ENCODE results near the gene ZNF697. TPM values are rescaled to one million over a fixed set of nuclear protein-coding genes. Genes with fewer than 3 reads are reported as not detected.

The ZNF697 gene
- total RNA-seq, 1 experiment from 2014 or later, result 18.0 TPM

GRCh38 chr1:119595606-119596005 is 52.5 kb downstream of the ZNF697 start:
- ChIA-PET CTCF (interaction anchor here (1.6 to 1.7 kb wide), 2 partner anchors 13 to 16 kb away, joined by 3 to 5 read pairs; no protein-coding TSS in a partner anchor), POLR2A (no interaction called here)
- H3K27ac Mint-ChIP-seq, result no peak overlapping the region
- no peaks in the 10 kb centered on the region for H3K4me1 Mint-ChIP-seq
- no peak for TF ChIP-seq PRRX2 (CRISPR knock-in tag; IDR thresholded peaks at IDR 0.05)
- TF ChIP-seq, protein P1, sequence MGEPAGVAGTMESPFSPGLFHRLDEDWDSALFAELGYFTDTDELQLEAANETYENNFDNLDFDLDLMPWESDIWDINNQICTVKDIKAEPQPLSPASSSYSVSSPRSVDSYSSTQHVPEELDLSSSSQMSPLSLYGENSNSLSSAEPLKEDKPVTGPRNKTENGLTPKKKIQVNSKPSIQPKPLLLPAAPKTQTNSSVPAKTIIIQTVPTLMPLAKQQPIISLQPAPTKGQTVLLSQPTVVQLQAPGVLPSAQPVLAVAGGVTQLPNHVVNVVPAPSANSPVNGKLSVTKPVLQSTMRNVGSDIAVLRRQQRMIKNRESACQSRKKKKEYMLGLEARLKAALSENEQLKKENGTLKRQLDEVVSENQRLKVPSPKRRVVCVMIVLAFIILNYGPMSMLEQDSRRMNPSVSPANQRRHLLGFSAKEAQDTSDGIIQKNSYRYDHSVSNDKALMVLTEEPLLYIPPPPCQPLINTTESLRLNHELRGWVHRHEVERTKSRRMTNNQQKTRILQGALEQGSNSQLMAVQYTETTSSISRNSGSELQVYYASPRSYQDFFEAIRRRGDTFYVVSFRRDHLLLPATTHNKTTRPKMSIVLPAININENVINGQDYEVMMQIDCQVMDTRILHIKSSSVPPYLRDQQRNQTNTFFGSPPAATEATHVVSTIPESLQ (CRISPR knock-in tag; IDR thresholded peaks at IDR 0.05), result no peak
- TF ChIP-seq OVOL2 (CRISPR knock-in tag; IDR thresholded peaks at IDR 0.05; ENCODE audit: borderline replicate concordance), result no peak
- TF ChIP-seq ZNF423 (CRISPR knock-in tag; IDR thresholded peaks at IDR 0.05), result no peak
- no peak for TF ChIP-seq ETV6 (CRISPR knock-in tag; IDR thresholded peaks at IDR 0.05)
- no peak for TF ChIP-seq GTF2I (CRISPR knock-in tag; conservative IDR thresholded peaks at IDR 0.05)
- TF ChIP-seq NFYB (CRISPR knock-in tag; conservative IDR thresholded peaks at IDR 0.05; ENCODE audit: low read depth), result no peak
- TF ChIP-seq AR (CRISPR knock-in tag; IDR thresholded peaks at IDR 0.05), result no peak
- no peak for TF ChIP-seq CDX4 (CRISPR knock-in tag; IDR thresholded peaks at IDR 0.05; ENCODE audit: borderline replicate concordance)
- no peak for TF ChIP-seq USF1 (CRISPR knock-in tag; IDR thresholded peaks at IDR 0.05)
- no peak for TF ChIP-seq PRDM15 (CRISPR knock-in tag; IDR thresholded peaks at IDR 0.05)
- TF ChIP-seq CREM (CRISPR knock-in tag; IDR thresholded peaks at IDR 0.05), result no peak
- no peak for TF ChIP-seq TCF7 (CRISPR knock-in tag; IDR thresholded peaks at IDR 0.05; ENCODE audit: low read depth)
- TF ChIP-seq ELF4 (CRISPR knock-in tag; IDR thresholded peaks at IDR 0.05; ENCODE audit: low read depth), result no peak
- no peak overlapping the region for H3K4me3 Mint-ChIP-seq
- no peaks in the 10 kb centered on the region for H3K9me3 Mint-ChIP-seq
- H3K27me3 Mint-ChIP-seq (ENCODE audit: low read depth), result no peaks in the 10 kb centered on the region
- no peaks in the 10 kb centered on the region for H3K36me3 Mint-ChIP-seq
- ATAC-seq (no peak), DNase-seq (ENCODE audit: low spot score) (no peak)

DNA sequence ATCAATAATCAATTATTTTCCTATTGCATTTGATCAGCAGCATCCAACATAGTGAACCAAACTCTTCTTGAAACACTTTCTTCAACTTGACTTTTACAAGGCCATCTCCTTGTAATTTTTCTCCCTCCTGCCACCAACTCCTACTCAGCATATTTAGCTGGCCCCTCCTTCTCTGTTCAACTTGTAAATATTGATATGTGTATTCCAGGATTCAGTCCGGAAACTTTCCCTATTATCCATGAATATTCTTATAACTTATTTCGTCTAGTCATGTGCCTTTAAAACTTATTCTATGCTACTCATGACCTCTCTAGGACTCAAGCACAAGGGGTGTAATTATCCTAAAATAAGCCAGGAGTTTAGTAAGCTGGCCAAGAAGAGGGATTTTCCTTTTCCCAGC is 52.9 kb downstream of the ZNF697 start:
- DNase-seq (ENCODE audit: low spot score), result no peak
- H3K27ac Mint-ChIP-seq, result no peak overlapping the region
- ATAC-seq, result no peak
- no peak overlapping the region for H3K4me3 Mint-ChIP-seq
- H3K27me3 Mint-ChIP-seq (ENCODE audit: low read depth), result no peaks in the 10 kb centered on the region
- H3K9me3 Mint-ChIP-seq, result no peaks in the 10 kb centered on the region
- H3K4me1 Mint-ChIP-seq, result no peaks in the 10 kb centered on the region
- TF ChIP-seq CREB1 (CRISPR knock-in tag; IDR thresholded peaks at IDR 0.05) (no peak), NR1H2 (CRISPR knock-in tag; IDR thresholded peaks at IDR 0.05) (no peak), JAZF1 (CRISPR knock-in tag; IDR thresholded peaks at IDR 0.05) (no peak), ZNF232 (CRISPR knock-in tag; IDR thresholded peaks at IDR 0.05) (no peak), ZNF219 (CRISPR knock-in tag; IDR thresholded peaks at IDR 0.05; ENCODE audit: borderline replicate concordance) (no peak), JUN (CRISPR knock-in tag; IDR thresholded peaks at IDR 0.05) (no peak)
- TF ChIP-seq, protein P2, sequence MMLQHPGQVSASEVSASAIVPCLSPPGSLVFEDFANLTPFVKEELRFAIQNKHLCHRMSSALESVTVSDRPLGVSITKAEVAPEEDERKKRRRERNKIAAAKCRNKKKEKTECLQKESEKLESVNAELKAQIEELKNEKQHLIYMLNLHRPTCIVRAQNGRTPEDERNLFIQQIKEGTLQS (CRISPR knock-in tag; conservative IDR thresholded peaks at IDR 0.05), result no peak
- TF ChIP-seq, protein P3, sequence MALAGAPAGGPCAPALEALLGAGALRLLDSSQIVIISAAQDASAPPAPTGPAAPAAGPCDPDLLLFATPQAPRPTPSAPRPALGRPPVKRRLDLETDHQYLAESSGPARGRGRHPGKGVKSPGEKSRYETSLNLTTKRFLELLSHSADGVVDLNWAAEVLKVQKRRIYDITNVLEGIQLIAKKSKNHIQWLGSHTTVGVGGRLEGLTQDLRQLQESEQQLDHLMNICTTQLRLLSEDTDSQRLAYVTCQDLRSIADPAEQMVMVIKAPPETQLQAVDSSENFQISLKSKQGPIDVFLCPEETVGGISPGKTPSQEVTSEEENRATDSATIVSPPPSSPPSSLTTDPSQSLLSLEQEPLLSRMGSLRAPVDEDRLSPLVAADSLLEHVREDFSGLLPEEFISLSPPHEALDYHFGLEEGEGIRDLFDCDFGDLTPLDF (CRISPR knock-in tag; IDR thresholded peaks at IDR 0.05), result no peak
- no peaks in the 10 kb centered on the region for H3K36me3 Mint-ChIP-seq
- ChIA-PET CTCF (interaction anchor here (1.6 to 1.7 kb wide), 2 partner anchors 12 to 16 kb away, joined by 3 to 5 read pairs; no protein-coding TSS in a partner anchor), POLR2A (no interaction called here)
